Measurements from ENCODE around the gene BAHCC1. TPM values are rescaled to one million over a fixed set of nuclear protein-coding genes. Genes with fewer than 3 reads are reported as not detected.

The BAHCC1 gene
- total and polyA plus RNA-seq, 11 donors: 6.0 to 19.6 (median 8.9) TPM

DNA sequence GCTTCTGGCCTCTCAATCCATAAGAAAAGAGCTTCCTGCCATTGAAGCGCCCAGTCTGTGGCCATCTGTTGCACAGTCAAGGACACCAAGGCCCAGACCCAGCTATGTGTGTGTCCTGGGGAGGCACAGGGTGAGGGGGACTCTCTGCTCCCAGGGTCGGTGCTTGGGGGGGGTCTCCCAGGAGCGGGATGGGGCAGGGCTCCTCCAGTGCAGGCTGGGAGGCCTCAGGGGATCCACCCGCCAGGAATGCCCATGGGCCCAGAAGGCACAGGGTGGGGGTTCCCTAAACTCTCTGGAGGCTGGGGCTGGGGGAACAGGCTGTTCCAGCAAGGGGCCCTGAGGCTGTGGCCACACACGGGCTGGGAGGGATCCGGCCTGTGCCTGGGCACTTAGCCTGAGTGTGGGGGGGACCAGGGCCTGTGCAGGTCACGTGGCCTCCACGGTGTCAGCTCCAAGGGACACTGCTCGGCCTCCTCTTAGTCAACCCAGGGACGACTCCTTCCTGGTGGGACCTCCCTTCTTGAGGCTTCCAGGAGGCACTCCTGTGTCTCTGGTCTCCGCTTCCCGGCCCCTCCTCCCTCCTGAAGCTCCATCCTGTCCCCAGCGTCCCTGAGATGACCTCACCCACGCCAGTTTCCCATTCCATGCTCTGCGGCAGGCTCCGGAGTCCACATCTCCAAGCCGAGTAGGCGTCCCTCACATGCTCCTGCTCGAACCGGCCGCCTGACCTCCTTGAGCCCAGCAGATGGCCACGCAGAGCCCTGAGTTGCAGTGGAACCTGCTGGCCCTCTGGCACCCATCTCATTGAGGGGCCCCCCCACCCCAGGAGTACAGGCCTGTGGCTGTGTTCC lies 23.1 kb upstream of the BAHCC1 start:
- Histone ChIP-seq H3K27ac (peak overlapping the region; percentile 27 to 78 (median 68)), H3K36me3 (no peaks in the 10 kb centered on the region), H3K27me3 (no peaks in the 10 kb centered on the region), H3K9me3 (no peaks in the 10 kb centered on the region), H3K4me1 (peaks cover 4 to 20% (median 15%) of the 10 kb centered on the region in 12 donors), H3K4me3 (peak overlapping the region in 1 of 12 donors; percentile 21)
- 50 to 60% (median 55%) methylated on average over 19 to 22 of the region's 22 CpGs for WGBS, 4 donors
- TF ChIP-seq POLR2A (IDR thresholded peaks at IDR 0.05): no peak
- TF ChIP-seq, protein P1, sequence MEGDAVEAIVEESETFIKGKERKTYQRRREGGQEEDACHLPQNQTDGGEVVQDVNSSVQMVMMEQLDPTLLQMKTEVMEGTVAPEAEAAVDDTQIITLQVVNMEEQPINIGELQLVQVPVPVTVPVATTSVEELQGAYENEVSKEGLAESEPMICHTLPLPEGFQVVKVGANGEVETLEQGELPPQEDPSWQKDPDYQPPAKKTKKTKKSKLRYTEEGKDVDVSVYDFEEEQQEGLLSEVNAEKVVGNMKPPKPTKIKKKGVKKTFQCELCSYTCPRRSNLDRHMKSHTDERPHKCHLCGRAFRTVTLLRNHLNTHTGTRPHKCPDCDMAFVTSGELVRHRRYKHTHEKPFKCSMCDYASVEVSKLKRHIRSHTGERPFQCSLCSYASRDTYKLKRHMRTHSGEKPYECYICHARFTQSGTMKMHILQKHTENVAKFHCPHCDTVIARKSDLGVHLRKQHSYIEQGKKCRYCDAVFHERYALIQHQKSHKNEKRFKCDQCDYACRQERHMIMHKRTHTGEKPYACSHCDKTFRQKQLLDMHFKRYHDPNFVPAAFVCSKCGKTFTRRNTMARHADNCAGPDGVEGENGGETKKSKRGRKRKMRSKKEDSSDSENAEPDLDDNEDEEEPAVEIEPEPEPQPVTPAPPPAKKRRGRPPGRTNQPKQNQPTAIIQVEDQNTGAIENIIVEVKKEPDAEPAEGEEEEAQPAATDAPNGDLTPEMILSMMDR (IDR thresholded peaks at IDR 0.05): peak in 11 of 12 donors; percentile 8 to 52 (median 21)
- ATAC-seq: peak; percentile 80 to 95 (median 88)
- intact Hi-C loops (cut with DNase I): no loop called here
- peak; percentile 80 to 85 (median 81) for DNase-seq

DNA sequence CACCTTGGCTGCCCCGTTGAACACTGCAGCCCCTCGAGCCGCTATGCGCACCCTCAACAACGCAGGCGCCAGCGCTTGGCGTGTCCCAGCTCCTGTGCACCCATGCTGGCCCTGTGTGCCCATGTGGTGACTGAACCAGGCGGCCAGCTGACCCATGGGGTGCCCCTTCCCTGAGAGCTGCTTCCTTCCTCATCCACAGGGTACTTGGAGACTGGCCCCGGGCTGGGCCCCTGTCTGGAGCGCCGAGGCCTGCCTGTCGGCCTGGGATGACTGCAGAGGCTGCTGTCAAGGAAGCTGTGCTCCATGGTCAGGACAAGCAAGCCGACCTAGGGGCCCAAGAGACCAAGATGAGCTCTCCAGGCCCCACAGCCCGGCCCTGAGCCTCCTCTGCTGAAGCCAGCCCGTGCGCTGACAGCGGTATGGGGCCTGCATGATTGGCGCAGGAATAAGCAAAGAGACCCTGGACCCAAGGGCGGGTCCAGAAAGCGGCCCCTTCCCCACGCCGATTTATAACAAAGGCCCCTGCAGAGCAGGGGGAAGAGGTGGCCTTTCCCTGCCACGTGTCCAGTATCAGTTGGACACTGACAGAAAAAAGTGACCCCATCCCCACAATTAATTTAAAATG lies 21.6 kb upstream of the BAHCC1 start:
- no peak for DNase-seq
- no peaks in the 10 kb centered on the region for H3K9me3 ChIP-seq
- peak in 2 of 4 donors; percentile 17 to 41 for ATAC-seq

DNA sequence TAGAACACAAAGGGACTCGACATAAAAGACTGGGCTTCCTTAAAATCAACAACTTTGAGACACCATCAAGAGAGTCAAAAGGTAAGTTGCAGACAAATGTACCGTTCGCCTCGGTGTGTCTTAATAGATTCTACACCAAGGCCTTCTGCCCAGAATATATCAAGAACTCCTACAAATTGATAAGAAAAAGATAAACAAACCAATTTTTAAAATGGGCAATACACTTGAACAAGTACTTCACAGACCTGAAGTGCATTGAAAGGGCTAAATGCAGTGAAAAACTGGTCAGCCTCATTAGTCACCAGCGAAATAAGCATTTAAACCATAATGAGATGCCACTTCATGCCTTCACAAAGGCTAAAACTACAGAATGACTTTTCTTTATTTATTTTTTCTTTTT lies 20.4 kb upstream of the BAHCC1 start:
- H3K4me3 ChIP-seq: no peak overlapping the region
- no peak for ATAC-seq
- H3K4me1 ChIP-seq: peaks cover 4 to 20% (median 15%) of the 10 kb centered on the region in 12 donors
- no peaks in the 10 kb centered on the region for H3K36me3 ChIP-seq
- WGBS, 4 donors: 93 to 98% (median 97%) methylated on average over 5 of the region's 5 CpGs
- no peaks in the 10 kb centered on the region for H3K27me3 ChIP-seq
- DNase-seq: no peak
- intact Hi-C loops (cut with DNase I): no loop called here
- H3K27ac ChIP-seq: no peak overlapping the region
- TF ChIP-seq, protein P1 (IDR thresholded peaks at IDR 0.05): no peak
- TF ChIP-seq POLR2A (IDR thresholded peaks at IDR 0.05): no peak
- no peaks in the 10 kb centered on the region for H3K9me3 ChIP-seq

More for the DNA sequence above, 21.6 kb upstream of the BAHCC1 start:
- WGBS, 4 donors: 90 to 92% (median 91%) methylated on average over 21 to 24 of the region's 24 CpGs
- Histone ChIP-seq H3K27ac (no peak overlapping the region), H3K27me3 (no peaks in the 10 kb centered on the region), H3K4me3 (no peak overlapping the region), H3K4me1 (peaks cover 4 to 20% (median 15%) of the 10 kb centered on the region in 12 donors), H3K36me3 (no peaks in the 10 kb centered on the region)
- TF ChIP-seq POLR2A (IDR thresholded peaks at IDR 0.05): no peak
- TF ChIP-seq, protein P1 (IDR thresholded peaks at IDR 0.05): no peak
- intact Hi-C loops (cut with DNase I): no loop called here
